Activated CD8-positive, alpha-beta memory T cell treated with anti-CD3 and anti-CD28 coated beads for 48 hours (primary cell): ENCODE results near the gene GATA3.
A peak's percentile ranks its signal among the peaks of the same experiment; 100 is the strongest.
"Not testable (repeated sequence)": the region's sequence is repeated elsewhere in the genome, so short reads cannot be mapped to it uniquely, and the experiment has no call there.

Source experiments
- DNase-seq, 3 experiments: peaks; one replicate each; pipeline ENCODE4 v3.0.0-alpha.2; 2020; ENCODE audit warnings: low read depth in 2 of 3, low spot score in 2 of 3

GATA3 gene

GRCh38 chr10:8054494-8055407 lies at the start of gene GATA3:
Gene GATA3 (plus strand): TSS chr10:8054688. CDS start chr10:8055656, 968 bp downstream.
- DNase-seq, result peak in 2 of 3 experiments; percentile 63 to 68

GRCh38 chr10:8006274-8006999 lies 48.1 kb upstream of the GATA3 start:
- no peak for DNase-seq

- DNase-seq, result no peak
Measured at GRCh38 chr10:8009031-8009430, 45.5 kb upstream of the GATA3 start.

GRCh38 chr10:8013006-8013405 lies 41.5 kb upstream of the GATA3 start:
- no peak for DNase-seq

- DNase-seq, result no peak
Measured at GRCh38 chr10:8013619-8014018, 40.9 kb upstream of the GATA3 start.

- no peak for DNase-seq
Measured at GRCh38 chr10:8014649-8015048, 39.8 kb upstream of the GATA3 start.

GRCh38 chr10:8017277-8017676 lies 37.2 kb upstream of the GATA3 start:
- no peak for DNase-seq

GRCh38 chr10:8023321-8023720 lies 31.2 kb upstream of the GATA3 start:
- DNase-seq, result no peak

- DNase-seq, result no peak
Measured at GRCh38 chr10:8023851-8024250, 30.6 kb upstream of the GATA3 start.

- DNase-seq, result no peak
Measured at GRCh38 chr10:8026349-8027259, 27.9 kb upstream of the GATA3 start.

GRCh38 chr10:8031211-8031610 lies 23.3 kb upstream of the GATA3 start:
- DNase-seq, result not testable (repeated sequence)

- no peak for DNase-seq
Measured at GRCh38 chr10:8032558-8032957, 21.9 kb upstream of the GATA3 start.

GRCh38 chr10:8033812-8034465 lies 20.5 kb upstream of the GATA3 start:
- DNase-seq, result no peak

GRCh38 chr10:8034466-8035005 lies 20.0 kb upstream of the GATA3 start:
- no peak for DNase-seq

- DNase-seq, result no peak
Measured at GRCh38 chr10:8035006-8035640, 19.4 kb upstream of the GATA3 start.

- DNase-seq, result no peak
Measured at GRCh38 chr10:8035641-8036470, 18.6 kb upstream of the GATA3 start.

- DNase-seq, result no peak
Measured at GRCh38 chr10:8036506-8037198, 17.8 kb upstream of the GATA3 start.

- DNase-seq, result no peak
Measured at GRCh38 chr10:8037199-8037801, 17.2 kb upstream of the GATA3 start.
